ENCODE data around the gene NR1D2.

NR1D2 gene

GRCh38 chr3:23968463-23969184, 23.5 kb downstream of the NR1D2 start:
- DNase-seq: no peak

- DNase-seq: no peak
Observed at GRCh38 chr3:23969393-23969792, 24.3 kb downstream of the NR1D2 start.

- DNase-seq: no peak
Observed at GRCh38 chr3:23971684-23972083, 26.6 kb downstream of the NR1D2 start.

- DNase-seq: no peak
Observed at GRCh38 chr3:23976555-23976954, 31.5 kb downstream of the NR1D2 start.

- no peak for DNase-seq
Observed at GRCh38 chr3:23979569-23979968, 34.5 kb downstream of the NR1D2 start.

- DNase-seq: no peak
Observed at GRCh38 chr3:23981136-23981535, 36.0 kb downstream of the NR1D2 start.

GRCh38 chr3:23981955-23982354, 36.9 kb downstream of the NR1D2 start:
- DNase-seq: no peak

- DNase-seq: no peak
Observed at GRCh38 chr3:23984934-23985333, 39.8 kb downstream of the NR1D2 start.

GRCh38 chr3:23985747-23986544, 40.9 kb downstream of the NR1D2 start:
- DNase-seq: no peak

GRCh38 chr3:23987356-23987755, 42.3 kb downstream of the NR1D2 start:
- DNase-seq: no peak

- no peak for DNase-seq
Observed at GRCh38 chr3:23991306-23991682, 46.2 kb downstream of the NR1D2 start.

- DNase-seq: no peak
Observed at GRCh38 chr3:23991683-23992628, 46.9 kb downstream of the NR1D2 start.

- DNase-seq: no peak
Observed at GRCh38 chr3:23993556-23994243, 48.6 kb downstream of the NR1D2 start.

- no peak for DNase-seq
Observed at GRCh38 chr3:23994244-23994569, 49.1 kb downstream of the NR1D2 start.

GRCh38 chr3:23995219-23995618, 50.1 kb downstream of the NR1D2 start:
- no peak for DNase-seq

- no peak for DNase-seq
Observed at GRCh38 chr3:23996095-23996524, 51.0 kb downstream of the NR1D2 start.

- peak; percentile 89 for DNase-seq
Observed at GRCh38 chr3:23999012-23999641, 54.0 kb downstream of the NR1D2 start.

GRCh38 chr3:24002129-24002528, 57.0 kb downstream of the NR1D2 start:
- no peak for DNase-seq

GRCh38 chr3:24003466-24003865, 58.4 kb downstream of the NR1D2 start:
- no peak for DNase-seq

GRCh38 chr3:24004171-24004938, 59.3 kb downstream of the NR1D2 start:
- DNase-seq: no peak

GRCh38 chr3:24005669-24006068, 60.6 kb downstream of the NR1D2 start:
- no peak for DNase-seq
